GM19035 (cell line): ENCODE measurements around the gene CHKA.
"Not testable (repeated sequence)": the region's sequence is repeated elsewhere in the genome, so short reads cannot be mapped to it uniquely, and the experiment has no call there.

Source experiments
- ATAC-seq: cut with Tn5 transposase; IDR thresholded peaks from one replicate; pipeline ENCODE4 v1.9.1; 2021; ENCODE audit not compliant: unreplicated experiment

Gene CHKA

DNA sequence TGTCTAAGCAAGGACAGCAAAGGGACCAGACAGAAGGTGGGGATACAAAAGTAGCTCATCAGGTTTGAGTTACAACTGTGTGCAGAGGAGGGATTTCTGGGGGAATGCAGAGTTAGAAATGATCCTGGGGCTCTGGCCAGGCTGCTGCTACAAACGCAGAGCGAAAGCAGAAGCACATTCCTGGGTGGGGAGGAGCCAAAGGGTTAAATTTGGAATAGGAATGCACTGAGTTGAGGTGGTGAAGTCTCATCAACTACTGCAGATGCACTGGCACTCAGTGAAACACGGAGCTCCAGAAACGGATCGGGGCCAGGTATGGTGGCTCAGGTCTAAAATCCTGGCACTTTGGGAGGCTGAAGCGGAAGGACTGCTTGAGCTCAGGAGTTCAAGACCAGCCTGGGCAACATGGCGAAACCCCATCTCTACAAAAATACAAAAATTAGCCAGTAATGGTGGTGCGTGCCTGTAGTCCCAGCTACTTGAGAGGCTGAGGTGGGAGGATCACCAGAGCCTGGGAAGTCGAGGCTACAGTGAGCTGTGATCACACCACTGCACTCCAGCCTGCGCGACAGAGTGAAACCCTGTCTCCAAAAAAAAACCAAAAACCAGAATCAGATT lies 3.2 kb downstream of the CHKA start:
- no peak for ATAC-seq

DNA sequence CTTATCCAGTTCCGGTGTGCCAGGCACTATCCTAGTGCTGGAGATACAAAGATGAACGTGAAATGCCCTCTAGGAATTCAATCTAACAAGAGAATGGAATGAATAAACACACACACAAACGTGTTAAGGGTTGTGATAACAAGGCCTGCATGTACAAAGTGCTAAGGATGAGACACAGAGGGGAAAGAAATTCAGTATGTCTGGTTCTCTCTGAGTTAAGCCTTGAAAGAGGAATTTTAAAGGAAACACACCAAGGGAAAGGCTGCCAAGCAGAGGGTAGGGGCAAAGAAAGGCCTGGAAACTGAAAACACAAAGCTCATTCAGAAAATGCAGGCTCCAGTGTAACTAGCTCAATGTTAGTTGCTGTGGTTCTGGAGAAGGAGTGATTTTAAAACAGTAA lies 4.2 kb downstream of the CHKA start:
- no peak for ATAC-seq

DNA sequence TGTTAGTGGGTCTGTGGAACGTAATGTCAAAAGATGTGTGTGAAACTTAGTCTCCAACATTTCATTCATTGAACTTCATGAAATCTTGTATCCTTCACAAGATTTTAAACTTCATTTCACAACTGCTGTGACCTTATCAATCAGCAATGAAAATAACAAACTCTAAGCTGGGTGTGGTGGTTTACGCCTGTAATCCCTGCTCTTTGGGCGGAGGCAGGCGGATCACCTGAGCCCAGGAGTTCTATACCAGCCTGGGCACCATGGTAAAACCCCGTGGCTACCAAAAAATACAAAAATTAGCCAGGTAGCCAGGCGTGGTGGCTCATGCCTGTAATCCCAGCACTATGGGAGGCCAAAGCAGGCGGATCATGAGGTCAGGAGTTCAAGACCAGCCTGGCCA lies 5.1 kb downstream of the CHKA start:
- ATAC-seq: no peak

DNA sequence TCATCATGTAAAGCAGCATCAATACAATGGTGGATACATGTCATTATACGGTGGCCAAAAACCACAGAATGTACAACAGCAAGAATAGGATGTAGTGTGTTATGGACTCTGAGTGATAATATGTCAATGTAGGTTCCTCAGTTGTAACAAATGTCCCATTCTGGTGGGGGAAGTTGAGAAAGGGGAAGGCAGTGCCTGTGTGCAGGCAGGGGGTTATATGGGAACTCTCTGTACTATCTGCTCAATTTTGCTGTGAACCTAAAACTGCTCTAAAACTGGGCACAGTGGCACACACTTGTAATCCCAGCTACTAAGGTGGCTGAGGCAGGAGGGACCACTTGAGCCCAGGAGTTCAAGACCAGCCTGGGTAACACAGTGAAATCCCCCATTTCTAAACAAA lies 5.9 kb downstream of the CHKA start:
- ATAC-seq: no peak

DNA sequence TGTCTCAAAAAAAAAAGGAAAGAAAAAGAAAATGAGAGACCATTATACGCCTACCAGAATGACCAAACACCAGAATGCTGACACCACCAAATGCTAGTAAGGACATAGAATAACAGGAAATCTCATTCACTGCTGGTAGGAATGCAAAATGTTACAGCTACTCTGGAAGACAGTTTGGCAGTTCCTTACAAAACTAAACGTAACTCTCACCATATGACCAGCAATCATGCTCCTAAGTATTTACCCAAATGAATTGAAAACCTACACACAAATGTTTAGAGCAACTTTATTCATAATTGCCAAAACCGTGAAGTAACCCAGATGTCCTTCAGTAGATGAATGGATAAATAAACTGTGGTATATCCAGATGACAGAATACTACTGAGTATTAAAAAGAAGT lies 7.2 kb downstream of the CHKA start:
- ATAC-seq: no peak

DNA sequence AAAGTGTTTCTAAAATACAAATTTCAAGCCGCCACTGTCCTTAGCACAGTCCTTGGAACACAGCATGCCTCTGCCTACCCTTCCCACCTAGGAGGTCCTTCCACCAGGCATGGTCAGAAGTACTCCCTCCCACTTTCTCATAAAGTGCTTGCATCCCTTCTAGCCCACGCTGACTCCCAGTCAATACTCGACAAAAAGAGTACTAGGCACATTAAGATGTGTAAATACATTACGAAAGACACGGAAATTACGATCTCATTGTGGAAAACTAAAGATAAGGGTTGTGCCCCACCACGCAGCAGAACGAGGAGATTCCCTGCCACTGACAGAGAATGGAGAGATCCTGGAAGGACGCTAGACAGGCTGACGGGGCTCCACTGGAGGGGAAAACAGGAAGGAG lies 13.5 kb downstream of the CHKA start:
- no peak for ATAC-seq

DNA sequence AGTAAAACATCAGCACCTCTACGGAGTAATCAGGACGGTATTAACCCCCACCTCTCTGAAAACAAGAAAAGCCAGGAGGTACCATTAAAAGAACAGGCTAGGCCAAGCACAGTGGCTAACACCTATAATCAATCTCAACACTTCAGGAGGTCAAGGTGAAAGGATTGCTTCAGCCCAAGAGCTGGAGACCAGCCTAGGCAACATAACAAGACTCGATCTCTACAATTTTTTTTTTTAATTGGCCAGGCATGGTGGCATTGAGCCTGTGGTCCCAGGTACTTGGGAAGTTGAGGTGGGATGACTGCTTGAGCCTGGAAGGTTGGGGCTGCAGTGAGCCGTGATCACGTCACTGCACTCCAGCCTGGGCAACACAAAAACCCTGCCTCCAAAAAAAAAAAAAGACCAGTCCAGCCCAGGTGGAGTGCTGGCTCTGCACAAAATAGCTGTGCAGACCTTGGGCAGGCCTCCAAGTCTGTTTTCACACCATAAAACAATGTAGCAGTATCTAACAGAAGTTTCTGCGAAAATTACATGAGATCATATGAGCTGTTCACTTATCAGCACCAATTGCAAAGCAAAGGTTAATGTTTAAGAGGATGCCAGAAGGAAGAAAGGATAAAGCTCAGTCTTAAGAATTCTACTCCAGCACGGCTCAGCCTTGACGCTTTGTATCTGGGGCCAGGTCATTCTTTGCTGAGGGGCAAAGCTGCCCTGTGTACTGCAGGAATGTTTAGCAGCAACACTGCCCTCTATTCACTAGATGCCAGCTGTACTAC lies 14.8 kb downstream of the CHKA start:
- ATAC-seq: no peak

DNA sequence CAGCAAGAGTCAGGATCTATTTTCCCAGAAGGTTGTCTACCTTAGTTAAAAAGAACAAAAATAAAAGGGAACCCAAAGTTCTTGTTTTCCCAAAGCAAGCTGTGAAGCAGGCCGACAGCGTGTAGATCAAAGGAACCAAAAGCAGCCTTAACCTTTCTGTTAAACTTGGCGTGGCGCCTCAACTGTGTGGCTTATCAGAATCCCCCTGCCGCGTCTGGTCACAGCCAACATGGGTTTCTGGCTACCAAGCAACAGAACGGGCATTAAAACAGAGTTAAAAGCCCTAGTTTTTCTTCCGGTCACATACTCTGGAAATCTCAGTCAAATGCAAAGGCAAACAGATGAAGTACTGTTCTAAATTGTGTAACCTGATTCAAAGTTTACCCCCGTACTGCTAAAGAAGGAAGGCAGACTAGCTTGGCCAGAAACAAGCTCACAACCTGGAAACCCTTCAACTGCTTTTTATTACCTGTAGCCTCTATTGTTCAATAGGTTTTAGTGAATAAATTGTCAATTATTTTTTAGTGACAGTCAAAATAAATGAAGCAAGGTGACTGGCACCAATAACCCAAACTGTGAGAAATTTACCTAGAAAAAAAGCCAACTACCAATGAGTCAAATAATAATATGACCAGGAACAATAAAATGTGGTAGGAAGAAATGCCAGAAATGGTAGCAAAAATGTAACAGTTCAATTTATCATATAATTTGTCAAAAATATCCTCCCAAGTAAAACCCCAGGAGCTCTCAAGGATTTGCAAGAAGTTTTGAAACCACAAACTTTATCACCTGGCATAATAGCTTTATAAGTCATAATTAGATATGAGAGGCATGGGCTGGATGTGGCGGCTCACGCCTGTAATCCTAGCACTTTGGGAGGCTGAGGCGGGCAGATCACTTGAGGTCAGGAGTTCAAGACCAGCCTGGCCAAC lies 21.4 kb downstream of the CHKA start:
- ATAC-seq: no peak

DNA sequence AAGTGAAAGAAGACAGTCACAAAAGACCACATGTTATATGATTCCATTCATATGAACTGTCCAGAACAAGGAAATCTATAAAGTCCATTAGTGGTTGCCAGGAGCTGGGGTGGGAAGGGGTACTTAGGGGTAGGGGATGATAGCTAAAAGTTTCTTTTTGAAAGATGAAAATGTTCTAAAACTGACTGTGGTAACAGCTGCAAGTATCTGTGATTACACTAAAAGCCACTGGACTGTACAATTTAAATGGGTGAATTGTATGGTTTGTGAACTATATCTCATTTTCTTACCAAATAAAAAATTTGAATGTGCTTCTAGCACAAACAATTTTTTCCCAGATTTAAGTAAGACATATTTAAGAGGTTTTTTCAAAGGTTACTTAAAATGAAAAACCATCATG lies 22.1 kb downstream of the CHKA start:
- ATAC-seq: no peak

DNA sequence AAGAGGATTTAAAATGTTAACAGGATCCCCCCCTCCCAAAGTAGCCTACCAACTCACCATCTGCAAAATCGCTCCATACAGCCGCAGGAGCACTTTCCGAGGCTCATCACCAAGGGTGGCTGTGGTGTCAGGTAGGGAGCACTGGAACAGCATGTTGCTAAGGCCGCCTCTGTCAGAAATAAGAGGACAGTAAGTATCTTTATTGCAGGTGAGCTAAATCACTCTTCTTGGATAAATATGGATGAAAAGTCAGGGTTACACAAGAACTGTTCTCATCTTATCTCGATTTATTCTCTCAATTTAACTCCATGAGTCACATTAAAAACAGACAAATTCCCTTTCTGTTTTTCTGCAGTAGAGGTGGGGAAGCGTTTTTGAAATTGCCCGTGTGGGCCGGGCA lies 24.2 kb downstream of the CHKA start:
- ATAC-seq: no peak

DNA sequence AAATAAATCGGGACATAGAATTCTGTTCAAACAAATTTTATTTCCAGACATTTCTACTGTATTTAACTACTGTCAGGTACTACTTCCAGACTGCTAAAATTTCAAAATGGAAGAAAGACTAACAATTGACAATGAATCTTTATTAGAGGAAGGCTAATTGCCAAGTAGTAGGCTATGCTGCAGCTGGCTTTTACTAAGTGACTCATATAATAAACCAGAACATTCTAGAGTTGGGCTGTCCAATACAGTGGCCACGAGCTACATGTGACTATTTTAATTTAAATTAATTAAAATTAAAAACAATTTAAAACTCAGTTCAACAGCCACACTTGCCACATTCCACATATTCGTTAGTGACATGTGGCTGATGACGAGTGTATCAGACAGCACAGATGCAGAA lies 27.6 kb downstream of the CHKA start:
- ATAC-seq: no peak

DNA sequence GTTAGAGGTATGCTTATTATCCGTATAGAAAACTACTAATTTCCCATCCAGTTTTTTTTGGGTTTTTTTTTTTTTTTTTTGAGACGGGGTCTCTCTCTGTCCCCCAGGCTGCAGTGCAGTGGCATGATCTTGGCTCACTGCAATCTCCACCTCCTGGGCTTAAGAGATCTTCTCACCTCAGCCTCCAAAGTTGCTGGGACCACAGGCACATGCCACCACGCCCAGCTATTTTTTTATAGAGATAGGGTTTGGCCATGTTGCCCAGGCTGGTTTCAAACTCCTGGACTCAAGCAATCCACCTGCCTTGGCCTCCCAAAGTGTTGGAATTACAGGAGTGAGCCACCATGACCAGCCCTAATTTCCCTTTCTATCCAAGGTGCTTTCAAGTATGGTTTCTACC lies 28.2 kb downstream of the CHKA start:
- not testable (repeated sequence) for ATAC-seq

DNA sequence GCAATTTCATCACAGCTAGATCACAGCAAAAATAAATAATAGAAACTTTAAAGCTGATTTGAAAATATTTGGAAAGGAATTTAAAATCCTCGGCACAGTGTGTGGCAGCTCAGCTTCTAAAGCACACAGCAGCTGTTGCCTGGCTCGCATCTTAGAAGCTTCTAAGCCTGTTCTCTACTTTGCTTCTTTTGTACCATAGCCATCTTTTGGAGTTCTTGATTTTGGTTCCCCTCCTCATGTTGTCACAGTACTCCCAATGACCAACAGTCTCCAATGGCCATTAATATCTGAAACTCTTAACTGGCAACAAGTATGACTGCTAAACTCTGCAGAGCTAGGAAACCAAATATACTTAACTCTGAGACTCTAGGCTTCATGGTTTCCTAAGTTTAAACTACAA lies 28.8 kb downstream of the CHKA start:
- no peak for ATAC-seq

DNA sequence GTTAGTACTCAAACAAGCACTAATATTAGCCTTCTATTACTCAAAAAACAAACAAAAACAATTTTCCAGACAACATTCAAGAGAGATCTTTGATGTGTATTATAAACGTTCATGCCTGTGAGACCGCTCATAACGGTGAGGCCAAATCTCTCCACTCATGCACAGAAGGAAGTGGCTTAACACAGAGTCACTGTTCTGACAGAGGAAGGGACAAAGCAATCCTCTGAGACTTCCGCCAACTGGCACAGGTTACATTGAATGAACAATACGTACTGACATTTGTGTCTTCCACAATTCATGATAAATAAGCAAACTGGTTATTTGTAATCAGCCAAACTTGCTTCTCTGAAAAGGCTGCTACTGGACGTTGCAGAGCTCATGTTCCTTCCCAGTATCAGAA lies 30.5 kb downstream of the CHKA start:
- no peak for ATAC-seq

DNA sequence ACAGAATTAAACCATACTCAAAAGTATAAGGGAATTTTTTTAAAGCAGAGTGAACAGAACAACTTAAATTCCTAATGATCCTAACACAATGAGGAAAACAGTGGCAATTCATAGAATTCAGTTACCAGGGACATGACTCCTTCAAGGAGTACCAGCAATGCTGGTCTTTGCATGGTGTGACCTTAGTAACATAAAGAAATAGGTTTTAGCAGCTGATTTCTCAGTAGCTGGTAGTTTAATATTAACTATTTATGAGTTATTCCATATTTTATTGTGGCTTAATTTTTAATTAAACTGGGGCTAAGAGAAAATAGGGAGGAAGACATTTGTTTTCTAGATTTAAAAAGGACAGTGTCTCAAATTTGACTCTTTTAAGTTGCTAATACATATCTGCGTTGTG lies 30.9 kb downstream of the CHKA start:
- no peak for ATAC-seq

DNA sequence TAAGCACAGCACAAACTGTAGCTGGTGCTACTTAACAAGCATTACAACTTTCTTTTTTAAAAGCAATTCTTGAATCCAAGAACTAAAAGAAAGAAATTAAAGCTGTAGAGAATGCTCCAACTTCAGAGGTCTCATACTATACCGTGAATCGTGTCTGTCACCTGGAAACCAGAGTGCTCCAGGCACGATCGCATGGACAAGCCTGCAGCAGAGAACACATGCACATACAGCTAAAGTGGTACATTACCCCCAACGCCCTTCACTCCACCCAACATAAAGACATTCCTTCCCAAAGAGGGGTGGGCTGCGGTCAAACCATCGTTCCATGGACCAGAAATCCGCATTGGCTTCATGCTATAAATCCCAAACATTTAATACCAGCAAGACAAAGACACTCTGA lies 31.5 kb downstream of the CHKA start:
- no peak for ATAC-seq

DNA sequence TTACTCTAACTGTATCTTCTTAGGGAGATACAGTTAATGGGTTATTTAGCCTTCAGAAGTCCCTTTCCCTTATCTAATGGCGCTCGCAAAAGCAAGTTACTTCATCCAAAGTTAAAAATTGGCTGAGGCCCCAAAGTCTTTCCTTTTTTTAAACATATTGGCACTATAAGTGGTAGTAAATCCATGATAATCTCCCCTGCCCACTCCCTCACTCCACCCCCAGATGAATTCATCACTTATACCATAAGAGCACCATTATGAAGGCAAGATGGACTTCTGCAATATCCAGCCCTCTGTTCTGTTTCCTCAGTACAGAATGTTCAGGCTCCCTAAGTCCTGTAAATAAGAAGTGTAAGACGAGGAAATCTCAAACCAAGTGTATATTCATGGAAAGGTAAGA lies 37.7 kb downstream of the CHKA start:
- ATAC-seq: no peak

DNA sequence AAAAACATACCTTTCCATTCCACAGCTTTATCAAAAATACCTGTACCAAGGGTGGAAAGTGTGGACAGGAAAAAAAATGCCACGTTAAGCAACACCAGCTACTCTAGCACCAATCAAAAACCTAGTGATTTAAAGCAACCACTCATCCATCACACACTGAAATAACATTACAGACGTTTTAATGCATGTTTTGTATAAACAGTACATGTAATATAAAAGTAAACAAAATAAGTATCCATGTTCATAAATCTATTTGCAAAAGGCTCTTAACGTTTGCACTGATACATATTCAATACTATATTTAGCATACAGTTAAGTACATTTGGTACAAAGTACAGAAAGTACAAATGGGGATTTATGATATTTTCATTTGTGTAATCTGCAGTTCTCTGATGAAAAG lies 38.7 kb downstream of the CHKA start:
- ATAC-seq: no peak

DNA sequence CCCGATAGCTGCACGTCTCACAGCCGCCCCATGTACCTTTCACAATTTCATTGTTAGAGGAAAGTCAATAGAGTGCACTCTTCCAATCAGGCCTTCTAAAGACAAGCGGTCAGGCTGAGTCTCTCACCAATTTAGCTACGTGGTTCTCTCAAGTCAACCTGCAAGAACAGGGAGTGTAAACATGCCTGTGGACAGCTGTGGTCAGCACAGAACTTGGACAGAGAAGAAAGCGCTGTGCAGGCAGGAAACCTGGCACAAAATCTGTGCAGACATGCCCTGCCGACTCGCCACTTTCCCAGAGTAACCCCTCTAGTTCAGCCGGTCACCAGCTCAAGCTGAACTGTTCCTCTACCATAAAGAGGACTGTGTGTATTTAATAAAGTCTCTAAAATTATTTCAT lies 39.5 kb downstream of the CHKA start:
- no peak for ATAC-seq

DNA sequence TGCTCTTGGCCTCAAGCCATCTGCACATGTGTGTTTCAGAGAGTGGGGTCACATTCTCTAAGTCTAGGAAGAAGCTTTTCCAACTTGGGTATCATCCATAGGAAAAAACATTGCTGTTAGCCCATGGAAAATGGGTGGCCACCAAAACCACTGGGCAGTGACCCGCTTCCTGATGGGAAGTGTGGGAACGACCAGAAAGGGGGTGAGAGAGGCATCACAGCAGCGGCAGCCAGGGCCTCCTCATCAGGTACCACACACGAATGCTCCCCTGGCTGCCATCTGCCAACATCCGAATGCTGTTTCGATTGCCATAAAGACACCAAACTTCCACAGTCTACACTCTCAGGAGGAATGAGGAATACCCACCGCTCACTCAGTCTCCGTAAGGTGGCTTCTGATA lies 40.3 kb downstream of the CHKA start:
- no peak for ATAC-seq

DNA sequence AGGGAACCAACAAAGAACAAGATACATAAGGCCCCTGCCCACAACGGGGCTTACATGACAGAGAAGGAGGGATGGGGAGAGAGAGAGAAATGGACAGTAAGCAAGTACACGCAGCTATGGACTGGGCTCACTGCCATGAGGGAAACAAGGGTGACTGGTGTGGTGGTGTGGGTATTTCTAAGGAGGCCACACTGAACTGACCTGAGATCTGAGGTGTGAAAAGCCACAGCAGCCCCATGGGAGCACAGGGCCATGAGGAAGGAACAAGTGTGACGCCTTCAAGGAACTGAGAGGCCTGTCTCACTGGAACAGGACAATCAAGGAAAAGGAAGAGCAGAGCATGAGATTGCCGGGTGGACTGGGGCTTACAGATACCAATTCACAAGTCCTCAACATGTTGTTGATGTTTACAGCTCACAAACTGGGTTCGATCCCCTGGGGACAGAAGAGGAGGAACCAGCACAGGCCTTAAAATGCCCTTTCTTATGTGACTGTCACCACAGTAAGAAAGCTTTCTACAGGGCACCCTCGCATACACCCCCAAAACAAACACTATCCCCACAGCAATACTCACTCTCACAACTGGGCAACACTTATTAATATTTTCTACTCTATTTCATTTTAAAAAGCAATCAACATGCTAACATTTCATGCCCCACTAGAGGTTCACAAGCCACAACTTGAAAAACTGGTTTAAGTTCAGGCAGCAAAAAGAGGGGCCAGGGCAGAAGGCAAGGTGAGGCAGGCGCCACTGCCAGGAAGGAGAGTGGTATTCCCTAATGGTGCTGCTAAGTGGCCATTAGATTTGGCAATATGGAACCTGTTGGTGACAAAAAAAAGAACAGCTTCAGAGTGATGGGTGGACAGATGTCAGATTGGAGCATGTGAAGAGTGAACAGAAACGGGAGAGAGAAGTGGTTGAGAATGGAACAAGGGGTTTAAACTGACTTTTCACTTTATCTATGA lies 43.3 kb downstream of the CHKA start:
- ATAC-seq: peak; percentile 60
